H1 (cell line): ENCODE measurements around the gene HOTAIR. TPM values are rescaled to one million over a fixed set of nuclear protein-coding genes. Genes with fewer than 3 reads are reported as not detected.

Source experiments
- CTCF ChIA-PET: fragments of 300-600 bp; sonication (Branson Sonifier 250); formaldehyde crosslinking; loops from one replicate; lab custom pipeline; 2021; ENCODE audit not compliant: partially characterized antibody; lab: Charles Lee
- POLR2A ChIA-PET: fragments of 300-600 bp; sonication (Branson Sonifier 250); formaldehyde crosslinking; loops from one replicate; lab custom pipeline; 2021; ENCODE audit warnings: inconsistent platforms; ENCODE audit not compliant: partially characterized antibody; lab: Charles Lee
- DNase-seq, 2 experiments: peaks; one replicate each; pipeline versions ENCODE4 v3.0.0 to v3.0.0-alpha.2; 2010 to 2022; ENCODE audit warnings: low spot score in 2 of 2, low read depth in 1 of 2, mixed read lengths in 1 of 2
- FAIRE-seq: peaks from 2 replicates; lab custom pipeline; 2011; peaks lifted over from hg19 to GRCh38; lab: Jason Lieb, UNC
- H2AFZ ChIP-seq: 2 replicates; pipeline ENCODE4 v1.8.1; 2012; ENCODE audit warnings: low read length, inconsistent platforms
- H2AK5ac ChIP-seq: 2 replicates; pipeline ENCODE4 v1.6.1; 2013; ENCODE audit warnings: low read depth, low read length
- H2BK120ac ChIP-seq: replicated peaks from 2 replicates; pipeline ENCODE3; 2013; ENCODE audit warnings: low read depth, low read length, inconsistent platforms
- H2BK12ac ChIP-seq: 2 replicates; pipeline ENCODE4 v1.6.1; 2013; ENCODE audit warnings: low read depth, low read length
- H2BK15ac ChIP-seq: 2 replicates; pipeline ENCODE4 v1.6.1; 2013; ENCODE audit warnings: low read length
- H2BK20ac ChIP-seq: 2 replicates; pipeline ENCODE4 v1.6.1; 2013; ENCODE audit warnings: low read length
- H2BK5ac ChIP-seq: 2 replicates; pipeline ENCODE4 v1.6.1; 2013; ENCODE audit warnings: low read depth, low read length
- H3K14ac ChIP-seq: 2 replicates; pipeline ENCODE4 v1.6.1; 2013; ENCODE audit warnings: inconsistent platforms; ENCODE audit not compliant: insufficient read length
- H3K18ac ChIP-seq: 2 replicates; pipeline ENCODE4 v1.6.1; 2013; ENCODE audit warnings: low read length; ENCODE audit errors: extremely low read depth
- H3K23ac ChIP-seq: 2 replicates; pipeline ENCODE4 v1.6.1; 2013; ENCODE audit warnings: inconsistent platforms; ENCODE audit not compliant: insufficient read length
- H3K23me2 ChIP-seq: 2 replicates; pipeline ENCODE4 v1.6.1; 2013; ENCODE audit warnings: low read depth, low read length
- H3K27ac ChIP-seq: 2 replicates; pipeline ENCODE4 v1.6.1; 2011; ENCODE audit warnings: low read depth, low read length, inconsistent platforms
- H3K27me3 ChIP-seq, 4 experiments: replicated peaks in 1 of 4; 1 replicate in 1 of 4; 2 replicates in 3 of 4; pipeline versions ENCODE4 v1.6.1 to v1.8.1; 2011 to 2013; ENCODE audit warnings: low read length in 3 of 4, mild to moderate bottlenecking in 3 of 4, inconsistent platforms in 2 of 4, mixed read lengths in 2 of 4, moderate library complexity in 1 of 4; ENCODE audit not compliant: control insufficient read depth in 3 of 4, insufficient read depth in 3 of 4; ENCODE audit errors: extremely low read depth in 1 of 4
- H3K36me3 ChIP-seq, 4 experiments: 2 replicates each; pipeline versions ENCODE4 v1.6.1 to v1.8.1; 2011 to 2013; ENCODE audit warnings: mild to moderate bottlenecking in 4 of 4, low read length in 3 of 4, moderate library complexity in 2 of 4, control low read depth in 1 of 4, inconsistent platforms in 1 of 4; ENCODE audit not compliant: insufficient read depth in 4 of 4, control insufficient read depth in 2 of 4
- H3K4ac ChIP-seq: replicated peaks from 2 replicates; pipeline ENCODE3; 2013; ENCODE audit warnings: low read length, low read depth, mixed read lengths, inconsistent platforms; ENCODE audit not compliant: insufficient read length
- H3K4me1 ChIP-seq, 4 experiments: replicated peaks in 1 of 4; 1 replicate in 1 of 4; 2 replicates in 3 of 4; pipeline versions ENCODE4 v1.6.1 to v1.8.1; 2011 to 2013; ENCODE audit warnings: low read length in 3 of 4, inconsistent platforms in 2 of 4, mixed read lengths in 1 of 4; ENCODE audit not compliant: insufficient read depth in 4 of 4, control insufficient read depth in 3 of 4
- H3K4me2 ChIP-seq, 2 experiments: 2 replicates each; pipeline versions ENCODE4 v1.6.1 to v1.8.1; 2011 to 2013; ENCODE audit warnings: low read depth in 2 of 2, low read length in 2 of 2, control low read depth in 1 of 2, inconsistent platforms in 1 of 2, mild to moderate bottlenecking in 1 of 2; ENCODE audit not compliant: insufficient read depth in 1 of 2
- H3K4me3 ChIP-seq, 4 experiments: fragments of 200-600, 300-600 bp in 1 of 4; sonication (generic), shearing (Covaris generic), sonication (Bioruptor Twin) in 1 of 4; 2 replicates each; pipeline versions ENCODE4 v1.5.1 to v1.8.1; 2011 to 2016; ENCODE audit warnings: low read length in 4 of 4, low read depth in 3 of 4, control low read depth in 2 of 4, inconsistent platforms in 2 of 4, mild to moderate bottlenecking in 2 of 4, mixed read lengths in 1 of 4, moderate library complexity in 1 of 4; ENCODE audit not compliant: insufficient read depth in 2 of 4; ENCODE audit errors: extremely low read depth in 1 of 4
- H3K56ac ChIP-seq: replicated peaks from 2 replicates; pipeline ENCODE3; 2013; ENCODE audit warnings: low read depth, mild to moderate bottlenecking, mixed read lengths, low read length, inconsistent platforms; ENCODE audit not compliant: insufficient read length
- H3K79me1 ChIP-seq: 2 replicates; pipeline ENCODE4 v1.6.1; 2013; ENCODE audit warnings: low read depth, low read length, control low read depth
- H3K79me2 ChIP-seq, 2 experiments: 2 replicates each; pipeline versions ENCODE4 v1.6.1 to v1.8.1; 2012 to 2013; ENCODE audit warnings: low read length in 2 of 2, mild to moderate bottlenecking in 2 of 2, inconsistent platforms in 1 of 2; ENCODE audit not compliant: insufficient read depth in 2 of 2, control insufficient read depth in 1 of 2
- H3K9ac ChIP-seq, 4 experiments: replicated peaks in 1 of 4; 1 replicate in 1 of 4; 2 replicates in 3 of 4; pipeline versions ENCODE4 v1.6.1 to v1.8.1; 2011 to 2013; ENCODE audit warnings: low read depth in 3 of 4, low read length in 3 of 4, control low read depth in 2 of 4, mild to moderate bottlenecking in 2 of 4, moderate library complexity in 2 of 4, inconsistent platforms in 1 of 4; ENCODE audit errors: extremely low read depth in 1 of 4
- H3K9me3 ChIP-seq, 2 experiments: 2 replicates each; pipeline versions ENCODE4 v1.6.1 to v1.8.1; 2012 to 2013; ENCODE audit warnings: mild to moderate bottlenecking in 2 of 2, moderate library complexity in 2 of 2, control low read depth in 1 of 2, inconsistent platforms in 1 of 2, low read depth in 1 of 2, low read length in 1 of 2, mixed read lengths in 1 of 2; ENCODE audit not compliant: insufficient read depth in 2 of 2
- H4K20me1 ChIP-seq, 2 experiments: replicated peaks in 1 of 2; 2 replicates each; pipeline versions ENCODE3 to v1.8.1; 2011 to 2013; ENCODE audit warnings: inconsistent platforms in 2 of 2, low read length in 2 of 2, mild to moderate bottlenecking in 1 of 2; ENCODE audit not compliant: insufficient read depth in 2 of 2, control insufficient read depth in 1 of 2
- H4K5ac ChIP-seq: 2 replicates; pipeline ENCODE4 v1.6.1; 2013; ENCODE audit warnings: low read length, low read depth, mixed read lengths, inconsistent platforms; ENCODE audit not compliant: insufficient read length
- H4K8ac ChIP-seq: 2 replicates; pipeline ENCODE4 v1.8.0; 2013; ENCODE audit warnings: mild to moderate bottlenecking, moderate library complexity, low read length, inconsistent platforms; ENCODE audit not compliant: insufficient read depth; ENCODE audit errors: extremely low read depth
- H4K91ac ChIP-seq: replicated peaks from 2 replicates; pipeline ENCODE3; 2013; ENCODE audit warnings: low read length, mixed read lengths, inconsistent platforms; ENCODE audit not compliant: insufficient read length
- ATF3 ChIP-seq: IDR thresholded peaks from 2 replicates; pipeline ENCODE4 v1.6.1; 2011; ENCODE audit warnings: low read depth, mild to moderate bottlenecking, low read length; ENCODE audit not compliant: insufficient read depth
- CTBP2 ChIP-seq: IDR thresholded peaks from 2 replicates; pipeline ENCODE4 v1.7.0; 2011; ENCODE audit warnings: borderline replicate concordance, mild to moderate bottlenecking, moderate library complexity, mixed read lengths, low read length; ENCODE audit not compliant: insufficient read depth, insufficient read length
- EGR1 ChIP-seq: IDR thresholded peaks from 2 replicates; pipeline ENCODE4 v1.6.1; 2011; ENCODE audit warnings: low read depth, low read length, borderline replicate concordance
- GABPA ChIP-seq: IDR thresholded peaks from 2 replicates; pipeline ENCODE4 v1.6.1; 2011; ENCODE audit warnings: mild to moderate bottlenecking, low read length, moderate library complexity, borderline replicate concordance; ENCODE audit not compliant: insufficient read depth
- SP2 ChIP-seq: IDR thresholded peaks from 2 replicates; pipeline ENCODE4 v1.6.1; 2012; ENCODE audit warnings: mild to moderate bottlenecking, low read length, inconsistent platforms
- SP4 ChIP-seq: IDR thresholded peaks from 2 replicates; pipeline ENCODE4 v1.6.1; 2012; ENCODE audit warnings: low read length, inconsistent platforms
- USF2 ChIP-seq: IDR thresholded peaks from 2 replicates; pipeline ENCODE4 v1.6.1; 2011; ENCODE audit warnings: low read length, improper control_type of control experiment
- WGBS, 2 experiments: shearing (Covaris generic) in 1 of 2; methylation state at CpG; one replicate each; pipeline versions ENCODE4 v1.1.6 to v1.1.7; 2013 to 2015; ENCODE audit warnings: low lambda C conversion rate in 2 of 2, mixed read lengths in 2 of 2, inconsistent platforms in 1 of 2, low coverage in 1 of 2, missing lambda C conversion rate in 1 of 2; ENCODE audit not compliant: insufficient replicate concordance in 2 of 2, insufficient coverage in 1 of 2, insufficient read length in 1 of 2; ENCODE audit errors: extremely low coverage in 1 of 2, missing lambda C conversion rate in 1 of 2; 5-methylcytosine and 5-hydroxymethylcytosine counted together
- polyA plus RNA-seq, 7 experiments: library from polyadenylated mRNA; depleted of rRNA in 3 of 7; stranded (reverse) in 5 of 7; unstranded in 2 of 7; fragments of >200 nt in 5 of 7; fragments of 200-250 nt in 2 of 7; gene quantifications; 1 replicate in 5 of 7; 2 replicates in 1 of 7; 4 replicates in 1 of 7; pipeline versions ENCODE4 v1.2.1 to v1.2.3, GENCODE V29; 2011 to 2013; ENCODE audit warnings: missing spikeins in 2 of 7, mixed read lengths in 2 of 7
- total RNA-seq: library from RNA; stranded (reverse); fragmentation: NEBNext Ultra II Directional; extraction: Animal tissue kit (Norgen Biotek cat#: 25700); gene quantifications from 2 replicates; pipeline ENCODE4 v1.2.1, GENCODE V29; 2021
- TF ChIP-seq, protein P1 (sequence below): IDR thresholded peaks from 2 replicates; pipeline ENCODE4 v1.6.1; 2012; ENCODE audit warnings: inconsistent platforms

Gene HOTAIR
- total and polyA plus RNA-seq, 2 of the 8 experiments (the other 6 are each of a cell fraction or from before 2014, with no cell fraction given), result not detected

DNA sequence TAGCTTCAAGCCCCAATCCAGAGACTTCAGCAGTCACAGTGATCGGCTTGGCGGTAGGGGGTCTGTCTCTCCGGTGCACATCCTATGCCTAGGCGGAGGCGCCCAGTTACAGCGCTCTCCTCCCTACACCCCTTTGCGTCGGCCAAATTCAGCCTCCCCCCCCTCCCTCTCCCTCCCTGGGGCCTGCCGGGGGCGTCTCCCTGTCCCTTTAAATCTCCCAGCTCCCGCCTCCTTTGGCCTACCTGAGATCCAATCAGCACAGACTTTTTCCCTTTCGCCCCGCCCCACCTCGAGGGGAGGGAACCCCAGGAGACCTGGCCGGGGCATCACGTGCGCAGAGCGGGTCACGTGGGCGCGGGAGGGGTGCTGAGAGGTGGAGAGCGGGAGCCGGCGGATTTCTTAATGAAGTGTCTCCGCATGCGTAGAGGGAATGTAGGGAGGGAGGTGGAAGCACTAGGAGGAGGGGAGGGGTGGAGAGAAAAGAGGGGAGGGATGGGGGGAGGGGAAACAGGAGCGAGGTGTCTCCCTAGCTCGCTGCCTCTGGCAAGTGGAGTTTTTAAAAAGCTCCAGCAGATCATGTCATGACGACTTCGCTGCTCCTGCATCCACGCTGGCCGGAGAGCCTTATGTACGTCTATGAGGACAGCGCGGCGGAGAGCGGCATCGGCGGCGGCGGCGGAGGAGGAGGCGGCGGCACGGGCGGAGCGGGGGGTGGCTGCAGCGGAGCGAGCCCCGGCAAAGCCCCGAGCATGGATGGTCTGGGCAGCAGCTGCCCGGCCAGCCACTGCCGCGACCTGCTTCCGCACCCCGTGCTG is 36.2 kb downstream of the HOTAIR start, which contains the start of gene HOXC13:
Gene HOXC13 (plus strand): TSS at position 506 of the 815 bp plus-strand sequence. CDS start 76 bp downstream, at position 582.
- H3K27me3 ChIP-seq, result peaks cover 90 to 100% (median 97%) of the 10 kb centered on the region in 4 experiments
- POLR2A ChIA-PET, result interaction anchor here (0.7 to 3.0 kb wide), 6 partner anchors 11 to 278 kb away, joined by 3 to 12 read pairs (median 3); no protein-coding TSS in a partner anchor
- H2BK5ac ChIP-seq, result peak within 1 kb of the TSS; percentile 35; the same call in 1 of the 2 replicates
- 7% methylated on average over 33 of the region's 56 CpGs; no CpG with 5 or more reads in 1 of the 2 experiments for WGBS, 2 experiments
- H4K20me1 ChIP-seq, result peaks cover 11 to 29% of the 10 kb centered on the region in 2 experiments
- DNase-seq (peak; percentile 92 to 97), FAIRE-seq (no peak)
- no peak within 1 kb of the TSS for H3K56ac ChIP-seq
- H3K4ac ChIP-seq, result no peak within 1 kb of the TSS
- H3K4me2 ChIP-seq, result peak within 1 kb of the TSS; percentile 52 to 53
- no peak within 1 kb of the TSS for H3K27ac ChIP-seq
- no peak within 1 kb of the TSS for H3K9ac ChIP-seq
- H3K18ac ChIP-seq, result no peak within 1 kb of the TSS; the same call in none of the 2 replicates
- no peaks in the 10 kb centered on the region for H3K79me1 ChIP-seq
- no peak within 1 kb of the TSS for H2AK5ac ChIP-seq
- CTCF ChIA-PET, result interaction anchor here (0.6 to 1.9 kb wide), 9 partner anchors 9 to 277 kb away, joined by 3 to 8 read pairs (median 4); no protein-coding TSS in a partner anchor
- no peak within 1 kb of the TSS for H4K5ac ChIP-seq
- no peak within 1 kb of the TSS for H4K91ac ChIP-seq
- H3K23ac ChIP-seq, result no peak within 1 kb of the TSS
- no peak within 1 kb of the TSS for H3K14ac ChIP-seq
- no peak within 1 kb of the TSS for H2AFZ ChIP-seq
- peak within 1 kb of the TSS in 1 of 4 experiments; percentile 48; a peak in 3 of 8 replicates for H3K4me3 ChIP-seq
- H3K4me1 ChIP-seq, result peaks cover 0 to 6% (median 5%) of the 10 kb centered on the region in 4 experiments; a peak in 4 of 7 replicates
- no peaks in the 10 kb centered on the region for H3K9me3 ChIP-seq
- H3K23me2 ChIP-seq, result no peaks in the 10 kb centered on the region; the same call in 1 of the 2 replicates
- H2BK120ac ChIP-seq, result no peak within 1 kb of the TSS
- H3K79me2 ChIP-seq, result no peaks in the 10 kb centered on the region
- no peak within 1 kb of the TSS for H2BK15ac ChIP-seq
- peak within 1 kb of the TSS; percentile 50; the same call in 1 of the 2 replicates for H2BK12ac ChIP-seq
- peaks cover 0 to 6% (median 0%) of the 10 kb centered on the region in 4 experiments; a peak in 1 of 8 replicates for H3K36me3 ChIP-seq
- H2BK20ac ChIP-seq, result no peak within 1 kb of the TSS
- peak within 1 kb of the TSS; percentile 63 for H4K8ac ChIP-seq
- TF ChIP-seq SP2 (no peak), CTBP2 (peak; percentile 26), GABPA (no peak), EGR1 (peak; percentile 59; the same call in 1 of the 2 replicates), ATF3 (peak; percentile 99), USF2 (peak; percentile 99), SP4 (peak; percentile 88)
- TF ChIP-seq, protein P1, sequence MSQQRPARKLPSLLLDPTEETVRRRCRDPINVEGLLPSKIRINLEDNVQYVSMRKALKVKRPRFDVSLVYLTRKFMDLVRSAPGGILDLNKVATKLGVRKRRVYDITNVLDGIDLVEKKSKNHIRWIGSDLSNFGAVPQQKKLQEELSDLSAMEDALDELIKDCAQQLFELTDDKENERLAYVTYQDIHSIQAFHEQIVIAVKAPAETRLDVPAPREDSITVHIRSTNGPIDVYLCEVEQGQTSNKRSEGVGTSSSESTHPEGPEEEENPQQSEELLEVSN, result peak; percentile 96
